KMS-11 (cell line): Measurements from ENCODE around the gene ASIC5.
A peak's percentile ranks its signal among the peaks of the same experiment; 100 is the strongest.

Experiments used
- H2AFZ ChIP-seq: fragments of 200-600 bp; sonication (generic); 2 replicates; pipeline ENCODE4 v1.6.1; 2016; ENCODE audit warnings: antibody characterized with exemption, mixed run types, low read depth
- H3K27ac ChIP-seq: fragments of 200-600 bp; sonication (generic); 2 replicates; pipeline ENCODE4 v1.6.1; 2016; ENCODE audit warnings: mild to moderate bottlenecking, mixed run types
- H3K27me3 ChIP-seq: fragments of 200-600 bp; sonication (generic); 2 replicates; pipeline ENCODE4 v1.6.1; 2017; ENCODE audit warnings: mild to moderate bottlenecking, low read depth, mixed run types, moderate library complexity; ENCODE audit not compliant: insufficient read depth
- H3K36me3 ChIP-seq: fragments of 200-600 bp; sonication (generic); 2 replicates; pipeline ENCODE4 v1.6.1; 2017; ENCODE audit warnings: mild to moderate bottlenecking, mixed run types; ENCODE audit not compliant: insufficient read depth
- H3K4me1 ChIP-seq: fragments of 200-600 bp; sonication (generic); 2 replicates; pipeline ENCODE4 v1.6.1; 2016; ENCODE audit warnings: mild to moderate bottlenecking, low read depth, mixed run types; ENCODE audit not compliant: poor library complexity, severe bottlenecking
- H3K4me2 ChIP-seq: fragments of 200-600 bp; sonication (generic); 2 replicates; pipeline ENCODE4 v1.7.0; 2016; ENCODE audit warnings: mild to moderate bottlenecking, mixed run types
- H3K4me3 ChIP-seq: fragments of 200-600 bp; sonication (generic); IDR thresholded peaks from 2 replicates; pipeline ENCODE4 v1.6.1; 2017; ENCODE audit warnings: low read depth, low read length, mixed read lengths; ENCODE audit not compliant: insufficient read depth
- H3K79me2 ChIP-seq: fragments of 200-600 bp; sonication (generic); 2 replicates; pipeline ENCODE4 v1.6.1; 2016; ENCODE audit warnings: low read depth, mixed run types; ENCODE audit not compliant: insufficient read depth
- H3K9ac ChIP-seq: fragments of 200-600 bp; sonication (generic); 2 replicates; pipeline ENCODE4 v1.6.1; 2016; ENCODE audit warnings: mild to moderate bottlenecking, mixed run types
- H4K20me1 ChIP-seq: fragments of 200-600 bp; sonication (generic); 2 replicates; pipeline ENCODE4 v1.6.1; 2016; ENCODE audit warnings: mild to moderate bottlenecking, mixed run types; ENCODE audit not compliant: insufficient read depth
- CTCF ChIP-seq: fragments of 200-600 bp; sonication (generic); conservative IDR thresholded peaks from 2 replicates; pipeline ENCODE4 v1.6.1; 2017; ENCODE audit warnings: low read depth, mild to moderate bottlenecking, antibody characterized with exemption, low read length, moderate library complexity, mixed read lengths

Gene ASIC5

DNA sequence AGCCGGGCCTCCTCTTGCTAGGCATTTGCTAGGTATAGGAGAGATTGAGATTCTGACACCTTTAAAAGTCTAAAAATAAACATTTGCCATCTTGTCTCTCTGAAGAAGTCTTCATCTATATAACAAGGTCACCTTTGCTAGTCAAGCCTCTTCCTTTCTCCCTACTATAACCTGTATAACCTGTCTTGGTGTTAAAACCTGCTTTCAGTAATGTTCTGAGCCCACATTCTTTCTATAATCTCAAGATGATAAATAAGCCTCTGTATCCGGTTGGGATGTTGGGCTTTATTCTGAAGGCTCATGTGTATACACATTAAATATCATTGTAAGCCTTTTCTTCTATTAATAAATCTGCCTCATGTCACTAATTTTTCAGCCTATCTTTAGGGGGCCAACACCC lies 10.2 kb downstream of the ASIC5 start:
- Histone ChIP-seq H3K79me2 (no peaks in the 10 kb centered on the region), H3K4me2 (no peak overlapping the region), H4K20me1 (no peaks in the 10 kb centered on the region), H3K9ac (no peak overlapping the region), H3K27ac (no peak overlapping the region), H3K27me3 (no peaks in the 10 kb centered on the region), H3K4me1 (peaks cover 18% of the 10 kb centered on the region), H3K4me3 (no peak overlapping the region), H2AFZ (no peak overlapping the region), H3K36me3 (no peaks in the 10 kb centered on the region)
- TF ChIP-seq CTCF = no peak

GRCh38 chr4:155854582-155855226 lies 11.4 kb downstream of the ASIC5 start:
- Histone ChIP-seq H3K4me3 (no peak overlapping the region), H2AFZ (peak overlapping the region; percentile 70), H3K4me1 (peaks cover 18% of the 10 kb centered on the region), H3K4me2 (peak overlapping the region; percentile 55), H3K79me2 (no peaks in the 10 kb centered on the region), H3K9ac (peak overlapping the region; percentile 65), H3K27me3 (no peaks in the 10 kb centered on the region), H4K20me1 (no peaks in the 10 kb centered on the region), H3K36me3 (no peaks in the 10 kb centered on the region), H3K27ac (peak overlapping the region; percentile 63)
- no peak for TF ChIP-seq CTCF

DNA sequence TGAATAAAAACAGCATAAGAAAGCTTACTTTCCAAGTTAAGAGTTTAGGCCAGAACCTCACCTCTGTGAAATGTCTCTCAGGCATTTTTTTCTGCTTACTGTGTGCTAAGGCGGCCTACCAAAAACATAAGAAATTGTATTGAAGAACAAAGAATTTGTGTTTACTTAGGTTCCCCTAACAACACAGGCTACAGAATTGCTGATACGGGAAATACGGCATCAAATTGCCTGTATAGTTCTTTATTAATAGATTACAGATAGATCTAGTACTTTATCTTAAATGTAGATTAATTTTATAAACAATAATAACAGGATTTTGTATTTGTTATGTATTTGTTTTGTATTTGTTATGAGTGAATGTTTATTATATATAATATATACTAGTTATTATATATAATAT lies 12.9 kb downstream of the ASIC5 start:
- H3K27me3 ChIP-seq = no peaks in the 10 kb centered on the region
- no peaks in the 10 kb centered on the region for H4K20me1 ChIP-seq
- H3K79me2 ChIP-seq = no peaks in the 10 kb centered on the region
- no peak overlapping the region for H3K9ac ChIP-seq
- peaks cover 18% of the 10 kb centered on the region for H3K4me1 ChIP-seq
- no peaks in the 10 kb centered on the region for H3K36me3 ChIP-seq
- H3K4me3 ChIP-seq = no peak overlapping the region
- no peak for TF ChIP-seq CTCF
- H3K4me2 ChIP-seq = no peak overlapping the region
- no peak overlapping the region for H3K27ac ChIP-seq
- H2AFZ ChIP-seq = no peak overlapping the region

- no peak overlapping the region for H2AFZ ChIP-seq
- no peak overlapping the region for H3K27ac ChIP-seq
- H3K4me1 ChIP-seq = peaks cover 4% of the 10 kb centered on the region
- TF ChIP-seq CTCF = no peak
- no peak overlapping the region for H3K9ac ChIP-seq
- no peaks in the 10 kb centered on the region for H4K20me1 ChIP-seq
- H3K4me3 ChIP-seq = no peak overlapping the region
- no peaks in the 10 kb centered on the region for H3K79me2 ChIP-seq
- H3K27me3 ChIP-seq = no peaks in the 10 kb centered on the region
- no peaks in the 10 kb centered on the region for H3K36me3 ChIP-seq
- no peak overlapping the region for H3K4me2 ChIP-seq
Measured at GRCh38 chr4:155849042-155849441, 17.0 kb downstream of the ASIC5 start.
